Gastroesophageal sphincter (tissue), 3 donors: ENCODE results near the gene OR6C1.

Experiments
- POLR2A ChIP-seq, 2 donors: fragments of 450-650 bp; IDR thresholded peaks; one replicate each; pipeline ENCODE4 v1.6.1; 2017; ENCODE audit warnings: antibody characterized with exemption in 2 of 2, mild to moderate bottlenecking in 2 of 2, moderate library complexity in 1 of 2
- TF ChIP-seq, protein P1 (sequence below), 4 experiments: fragments of 200-600 bp in 2 of 4; fragments of 450-650 bp in 2 of 4; sonication (generic) in 1 of 4; IDR thresholded peaks; one replicate each; pipeline ENCODE4 v1.5.1; 2017 to 2019; ENCODE audit warnings: antibody characterized with exemption in 4 of 4, mild to moderate bottlenecking in 2 of 4, moderate library complexity in 2 of 4

DNA sequence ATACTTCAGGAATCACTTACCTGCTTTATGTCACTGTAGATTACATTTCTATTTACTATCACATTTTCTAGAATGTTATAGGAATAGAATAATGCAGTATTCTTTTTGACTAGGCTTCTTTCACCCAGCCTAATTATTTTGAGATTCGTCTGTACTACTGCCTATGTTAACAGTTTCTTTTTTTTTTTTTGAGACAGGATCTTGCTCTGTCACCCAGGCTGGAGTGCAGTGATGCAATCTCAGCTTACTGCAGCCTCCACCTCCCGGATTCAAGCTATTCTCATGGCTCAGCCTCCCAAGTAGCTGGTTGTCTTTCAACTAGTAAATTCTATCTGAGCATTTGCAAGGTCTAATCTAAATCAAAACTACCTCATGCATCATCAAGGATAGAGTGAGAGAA is 24.1 kb upstream of the OR6C1 start:
- TF ChIP-seq, protein P1, sequence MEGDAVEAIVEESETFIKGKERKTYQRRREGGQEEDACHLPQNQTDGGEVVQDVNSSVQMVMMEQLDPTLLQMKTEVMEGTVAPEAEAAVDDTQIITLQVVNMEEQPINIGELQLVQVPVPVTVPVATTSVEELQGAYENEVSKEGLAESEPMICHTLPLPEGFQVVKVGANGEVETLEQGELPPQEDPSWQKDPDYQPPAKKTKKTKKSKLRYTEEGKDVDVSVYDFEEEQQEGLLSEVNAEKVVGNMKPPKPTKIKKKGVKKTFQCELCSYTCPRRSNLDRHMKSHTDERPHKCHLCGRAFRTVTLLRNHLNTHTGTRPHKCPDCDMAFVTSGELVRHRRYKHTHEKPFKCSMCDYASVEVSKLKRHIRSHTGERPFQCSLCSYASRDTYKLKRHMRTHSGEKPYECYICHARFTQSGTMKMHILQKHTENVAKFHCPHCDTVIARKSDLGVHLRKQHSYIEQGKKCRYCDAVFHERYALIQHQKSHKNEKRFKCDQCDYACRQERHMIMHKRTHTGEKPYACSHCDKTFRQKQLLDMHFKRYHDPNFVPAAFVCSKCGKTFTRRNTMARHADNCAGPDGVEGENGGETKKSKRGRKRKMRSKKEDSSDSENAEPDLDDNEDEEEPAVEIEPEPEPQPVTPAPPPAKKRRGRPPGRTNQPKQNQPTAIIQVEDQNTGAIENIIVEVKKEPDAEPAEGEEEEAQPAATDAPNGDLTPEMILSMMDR (IDR thresholded peaks at IDR 0.05), result no peak
- TF ChIP-seq POLR2A (IDR thresholded peaks at IDR 0.05), result no peak
